H9 (cell line): ENCODE measurements around the gene ATF2. TPM values are rescaled to one million over a fixed set of nuclear protein-coding genes. Genes with fewer than 3 reads are reported as not detected.

Source experiments
- DNase-seq: peaks from one replicate; pipeline ENCODE4 v3.0.0-alpha.2; 2017
- H2AFZ ChIP-seq: one replicate; pipeline ENCODE4 v1.6.1; 2013; ENCODE audit warnings: mild to moderate bottlenecking, low read length, control low read depth, moderate library complexity
- H2AK5ac ChIP-seq: 2 replicates; pipeline ENCODE4 v1.6.1; 2013; ENCODE audit warnings: low read length, control low read depth, mixed read lengths; ENCODE audit not compliant: insufficient read length
- H2BK120ac ChIP-seq: one replicate; pipeline ENCODE4 v1.6.1; 2013; ENCODE audit warnings: low read depth, mild to moderate bottlenecking, low read length, control low read depth, inconsistent platforms; ENCODE audit not compliant: poor library complexity, severe bottlenecking
- H2BK12ac ChIP-seq: 2 replicates; pipeline ENCODE4 v1.6.1; 2013; ENCODE audit warnings: low read length, control low read depth, mixed read lengths, low read depth; ENCODE audit not compliant: insufficient read length
- H2BK15ac ChIP-seq: 2 replicates; pipeline ENCODE4 v1.6.1; 2013; ENCODE audit warnings: low read depth, low read length, control low read depth
- H2BK20ac ChIP-seq: one replicate; pipeline ENCODE4 v1.6.1; 2013; ENCODE audit warnings: low read depth, mild to moderate bottlenecking, low read length, control low read depth, inconsistent platforms; ENCODE audit not compliant: poor library complexity, severe bottlenecking
- H2BK5ac ChIP-seq: 2 replicates; pipeline ENCODE4 v1.6.1; 2013; ENCODE audit warnings: low read length, control low read depth, mixed read lengths; ENCODE audit not compliant: insufficient read length
- H3K14ac ChIP-seq: 2 replicates; pipeline ENCODE4 v1.6.1; 2013; ENCODE audit warnings: low read length, control low read depth; ENCODE audit not compliant: insufficient read depth
- H3K18ac ChIP-seq: 2 replicates; pipeline ENCODE4 v1.6.1; 2013; ENCODE audit warnings: low read depth, mild to moderate bottlenecking, mixed read lengths, low read length, control low read depth; ENCODE audit not compliant: insufficient read length
- H3K23ac ChIP-seq: 2 replicates; pipeline ENCODE4 v1.6.1; 2013; ENCODE audit warnings: low read length, control low read depth, mixed read lengths, low read depth; ENCODE audit not compliant: insufficient read length
- H3K23me2 ChIP-seq: 2 replicates; pipeline ENCODE4 v1.6.1; 2013; ENCODE audit warnings: low read depth, mild to moderate bottlenecking, mixed read lengths, low read length, control low read depth; ENCODE audit not compliant: insufficient read length, poor library complexity, severe bottlenecking
- H3K27ac ChIP-seq: 2 replicates; pipeline ENCODE4 v1.5.1; 2013; ENCODE audit warnings: low read length, control low read depth, mixed read lengths, low read depth; ENCODE audit not compliant: insufficient read length
- H3K27me3 ChIP-seq: 2 replicates; pipeline ENCODE4 v1.6.1; 2013; ENCODE audit warnings: low read length, control low read depth, inconsistent platforms; ENCODE audit not compliant: insufficient read depth
- H3K4ac ChIP-seq: 2 replicates; pipeline ENCODE4 v1.6.1; 2013; ENCODE audit warnings: low read depth, mild to moderate bottlenecking, control low read depth, inconsistent platforms, low read length, moderate library complexity
- H3K4me1 ChIP-seq: 2 replicates; pipeline ENCODE4 v1.6.1; 2013; ENCODE audit warnings: low read length, control low read depth, inconsistent platforms; ENCODE audit not compliant: insufficient read depth
- H3K4me2 ChIP-seq: 2 replicates; pipeline ENCODE4 v1.6.1; 2013; ENCODE audit warnings: low read length, control low read depth, mixed read lengths; ENCODE audit not compliant: insufficient read length, insufficient read depth
- H3K56ac ChIP-seq: 2 replicates; pipeline ENCODE4 v1.6.1; 2013; ENCODE audit warnings: low read depth, mild to moderate bottlenecking, mixed read lengths, low read length, control low read depth; ENCODE audit not compliant: insufficient read length
- H3K79me1 ChIP-seq: 2 replicates; pipeline ENCODE4 v1.6.1; 2013; ENCODE audit warnings: low read depth, mild to moderate bottlenecking, moderate library complexity, low read length, control low read depth, inconsistent platforms; ENCODE audit not compliant: insufficient read depth, poor library complexity, severe bottlenecking
- H3K79me2 ChIP-seq: 2 replicates; pipeline ENCODE4 v1.6.1; 2013; ENCODE audit warnings: low read length, control low read depth, inconsistent platforms; ENCODE audit not compliant: insufficient read depth
- H3K9ac ChIP-seq: 2 replicates; pipeline ENCODE4 v1.6.1; 2013; ENCODE audit warnings: low read length, control low read depth, mixed read lengths; ENCODE audit not compliant: insufficient read length; ENCODE audit errors: extremely low read depth
- H3K9me3 ChIP-seq: one replicate; pipeline ENCODE4 v1.6.1; 2013; ENCODE audit warnings: low read depth, low read length, inconsistent platforms; ENCODE audit not compliant: control insufficient read depth
- H3T11ph ChIP-seq: one replicate; pipeline ENCODE4 v1.6.1; 2013; ENCODE audit warnings: mild to moderate bottlenecking, low read length, control low read depth, inconsistent platforms
- H4K20me1 ChIP-seq: one replicate; pipeline ENCODE4 v1.6.1; 2013; ENCODE audit not compliant: control insufficient read depth, insufficient read length, insufficient read depth
- H4K5ac ChIP-seq: 2 replicates; pipeline ENCODE4 v1.6.1; 2013; ENCODE audit warnings: low read depth, mild to moderate bottlenecking, mixed read lengths, low read length, control low read depth; ENCODE audit not compliant: insufficient read length
- H4K8ac ChIP-seq: replicated peaks from 2 replicates; pipeline ENCODE4 v1.6.1; 2013; ENCODE audit warnings: low read length, control low read depth, mixed read lengths, low read depth; ENCODE audit not compliant: insufficient read length
- H4K91ac ChIP-seq: 2 replicates; pipeline ENCODE4 v1.6.1; 2013; ENCODE audit warnings: low read depth, mild to moderate bottlenecking, moderate library complexity, mixed read lengths, low read length, control low read depth; ENCODE audit not compliant: insufficient read length
- H3K27ac Mint-ChIP-seq, 3 experiments: 2 replicates in 2 of 3; 3 replicates in 1 of 3; pipeline ENCODE4 v1.8.0; 2020 to 2021; ENCODE audit warnings: mixed read lengths in 3 of 3, mild to moderate bottlenecking in 1 of 3, moderate library complexity in 1 of 3
- H3K27me3 Mint-ChIP-seq: 2 replicates; pipeline ENCODE4 v1.8.0; 2021; ENCODE audit warnings: low read depth, mild to moderate bottlenecking, moderate library complexity, mixed read lengths
- H3K36me3 Mint-ChIP-seq, 3 experiments: 2 replicates in 2 of 3; 3 replicates in 1 of 3; pipeline ENCODE4 v1.8.0; 2020 to 2021; ENCODE audit warnings: low read depth in 3 of 3, mixed read lengths in 3 of 3; ENCODE audit not compliant: insufficient read depth in 1 of 3
- H3K4me1 Mint-ChIP-seq, 2 experiments: 2 replicates each; pipeline ENCODE4 v1.8.0; 2020; ENCODE audit warnings: mixed read lengths in 2 of 2
- H3K4me3 Mint-ChIP-seq, 2 experiments: 2 replicates in 1 of 2; 3 replicates in 1 of 2; pipeline ENCODE4 v1.8.0; 2020 to 2021; ENCODE audit warnings: mild to moderate bottlenecking in 2 of 2, mixed read lengths in 2 of 2, moderate library complexity in 1 of 2
- H3K9me3 Mint-ChIP-seq, 2 experiments: 2 replicates in 1 of 2; 3 replicates in 1 of 2; pipeline ENCODE4 v1.8.0; 2020; ENCODE audit warnings: mild to moderate bottlenecking in 2 of 2, mixed read lengths in 2 of 2, moderate library complexity in 1 of 2
- CTCF ChIP-seq: fragments of 200-600 bp; sonication (generic); conservative IDR thresholded peaks from 3 replicates; pipeline ENCODE4 v1.8.0; 2021; ENCODE audit warnings: antibody characterized with exemption, mild to moderate bottlenecking
- WGBS: extraction: QIAGEN DNeasy Blood & Tissue Kit; methylation state at CpG from one replicate; pipeline ENCODE4 v1.1.7; 2013; ENCODE audit warnings: missing lambda C conversion rate, low lambda C conversion rate, mixed read lengths; ENCODE audit not compliant: insufficient read length; ENCODE audit errors: extremely low coverage; 5-methylcytosine and 5-hydroxymethylcytosine counted together
- total RNA-seq: library from RNA; stranded (reverse); gene quantifications from 2 replicates; pipeline ENCODE4 v1.2.1, GENCODE V29; 2021

ATF2 gene
- total RNA-seq, 1 experiment from 2014 or later, result 40.9 TPM

DNA sequence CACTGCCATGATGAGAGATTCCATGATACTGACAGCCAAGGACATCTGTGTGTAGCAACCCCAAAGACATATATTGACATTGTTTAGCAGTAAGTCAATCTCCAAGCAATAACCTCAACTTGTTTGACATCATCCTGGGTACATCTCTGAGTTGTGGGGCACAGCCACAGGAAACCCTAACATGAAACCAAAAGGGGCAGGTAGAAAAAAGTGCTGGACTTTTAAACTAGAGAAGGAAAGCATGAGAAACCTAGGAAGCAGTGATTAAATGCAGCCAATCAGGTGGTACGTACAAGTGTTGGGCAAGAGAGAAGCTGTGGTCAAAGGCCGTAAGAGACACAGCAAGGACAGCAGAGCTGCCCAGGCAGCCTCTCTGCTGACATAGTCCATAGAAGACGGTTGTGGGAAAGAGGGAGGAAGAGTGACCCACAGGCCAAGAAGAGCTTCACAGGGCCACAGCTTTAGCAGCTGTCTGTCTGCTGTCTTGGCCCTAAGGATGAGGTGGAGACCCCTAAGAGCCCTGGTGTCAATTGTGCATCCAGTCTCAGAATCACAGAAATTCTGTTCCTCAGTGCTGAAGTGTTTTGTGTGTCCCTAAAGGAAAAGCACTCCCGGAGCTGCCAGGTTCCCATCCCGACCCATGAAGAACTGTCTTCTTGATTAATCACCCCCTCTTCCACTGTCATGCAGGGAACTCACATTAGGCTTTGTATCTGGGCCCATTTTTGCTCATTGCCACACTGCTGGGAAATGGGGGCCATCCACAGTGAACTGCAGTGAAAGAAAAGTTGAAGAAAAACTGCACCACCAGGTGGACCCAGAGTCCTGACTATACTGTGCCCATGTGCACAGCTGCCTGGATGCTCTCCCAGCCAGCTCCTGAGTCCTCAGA is 137.4 kb downstream of the ATF2 start:
- no peaks in the 10 kb centered on the region for H3K27me3 ChIP-seq
- no peak overlapping the region for H3K56ac ChIP-seq
- H3K23ac ChIP-seq, result no peak overlapping the region
- H4K5ac ChIP-seq, result no peak overlapping the region
- no CpG with 5 or more reads among the region's 5 CpGs for WGBS
- peak; percentile 70 for DNase-seq
- H2AK5ac ChIP-seq, result no peak overlapping the region
- H2BK5ac ChIP-seq, result no peak overlapping the region
- no peak overlapping the region; the same call in 1 of the 2 replicates for H3K14ac ChIP-seq
- no peak overlapping the region for H2BK120ac ChIP-seq
- TF ChIP-seq CTCF, result peak; percentile 68
- no peak overlapping the region for H3K9ac ChIP-seq
- H3K23me2 ChIP-seq, result no peaks in the 10 kb centered on the region
- no peaks in the 10 kb centered on the region for H3K4me1 ChIP-seq
- no peak overlapping the region for H2BK12ac ChIP-seq
- no peak overlapping the region for H4K8ac ChIP-seq
- Mint-ChIP-seq H3K27me3 (no peaks in the 10 kb centered on the region), H3K4me3 (no peak overlapping the region), H3K36me3 (no peaks in the 10 kb centered on the region), H3K4me1 (peaks cover 4 to 12% of the 10 kb centered on the region in 2 experiments), H3K9me3 (no peaks in the 10 kb centered on the region), H3K27ac (peak overlapping the region in 1 of 3 experiments; percentile 76; a peak in 3 of 7 replicates)
- no peak overlapping the region for H2AFZ ChIP-seq
- H3K9me3 ChIP-seq, result no peaks in the 10 kb centered on the region
- no peaks in the 10 kb centered on the region for H3K79me2 ChIP-seq
- H3K79me1 ChIP-seq, result no peaks in the 10 kb centered on the region
- no peak overlapping the region for H3K4me2 ChIP-seq
- H4K91ac ChIP-seq, result no peak overlapping the region
- no peak overlapping the region for H3T11ph ChIP-seq
- no peak overlapping the region for H3K18ac ChIP-seq
- H2BK20ac ChIP-seq, result no peak overlapping the region
- no peak overlapping the region for H2BK15ac ChIP-seq
- H4K20me1 ChIP-seq, result peaks cover 2% of the 10 kb centered on the region
- H3K27ac ChIP-seq, result no peak overlapping the region
- no peak overlapping the region for H3K4ac ChIP-seq
